Activated T-cell treated with anti-CD3 and anti-CD28 coated beads, Interleukin-2, amount 50 U/mL, for 4 hours (primary cell): Measurements from ENCODE around the gene OR2D3. TPM values are rescaled to one million over a fixed set of nuclear protein-coding genes. Genes with fewer than 3 reads are reported as not detected.
"Not testable (repeated sequence)": the region's sequence is repeated elsewhere in the genome, so short reads cannot be mapped to it uniquely, and the experiment has no call there.

ENCODE experiments used
- ATAC-seq, 2 donors: fragments of 200-7000 bp; cut with Tn5 transposase; one replicate each; pipeline ENCODE4 v1.10.0; 2021
- DNase-seq: peaks from one replicate; pipeline ENCODE4 v3.0.0-alpha.2; 2020
- H3K27me3 Mint-ChIP-seq: one replicate; pipeline ENCODE4 v1.8.0; 2021; ENCODE audit warnings: low read depth, mixed read lengths
- H3K36me3 Mint-ChIP-seq: one replicate; pipeline ENCODE4 v1.8.0; 2022; ENCODE audit warnings: mixed read lengths; ENCODE audit not compliant: insufficient read depth
- H3K4me1 Mint-ChIP-seq: one replicate; pipeline ENCODE4 v1.8.0; 2021; ENCODE audit warnings: low read depth, mixed read lengths
- H3K4me3 Mint-ChIP-seq: one replicate; pipeline ENCODE4 v1.8.0; 2021; ENCODE audit warnings: mild to moderate bottlenecking, moderate library complexity, mixed read lengths
- H3K9me3 Mint-ChIP-seq: one replicate; pipeline ENCODE4 v1.8.0; 2021; ENCODE audit warnings: mixed read lengths
- total RNA-seq, 3 donors: library from RNA; stranded (reverse); gene quantifications; one replicate each; pipeline ENCODE4 v1.2.1, GENCODE V29; 2021

OR2D3 gene
- total RNA-seq, 3 donors from 2014 or later = not detected

GRCh38 chr11:6962673-6963072 is 41.9 kb downstream of the OR2D3 start:
- Mint-ChIP-seq H3K27me3 (peaks cover 2% of the 10 kb centered on the region), H3K4me1 (no peaks in the 10 kb centered on the region), H3K4me3 (no peak overlapping the region), H3K9me3 (no peaks in the 10 kb centered on the region), H3K36me3 (no peaks in the 10 kb centered on the region)
- no peak for DNase-seq
- ATAC-seq = no peak

DNA sequence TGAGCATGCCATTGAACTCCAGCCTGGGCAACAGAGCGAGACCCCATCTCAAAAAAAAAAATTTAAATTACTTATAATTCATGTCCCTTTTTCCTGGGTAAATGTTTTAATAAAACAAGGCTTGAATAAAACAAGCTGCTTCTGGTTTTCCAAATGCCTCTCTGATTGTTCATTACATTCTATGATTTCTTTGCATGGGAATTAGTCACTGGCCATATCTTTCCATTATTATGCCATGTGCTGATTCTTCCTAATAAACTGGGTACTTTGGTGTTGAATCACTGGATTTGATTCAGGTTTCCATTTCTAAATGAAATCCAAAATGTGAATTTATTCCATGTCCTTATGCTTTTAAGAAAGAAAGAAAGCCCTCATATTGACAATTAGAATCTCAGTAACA is 48.0 kb downstream of the OR2D3 start:
- H3K4me1 Mint-ChIP-seq = no peaks in the 10 kb centered on the region
- no peaks in the 10 kb centered on the region for H3K36me3 Mint-ChIP-seq
- no peak overlapping the region for H3K4me3 Mint-ChIP-seq
- no peak for ATAC-seq
- DNase-seq = no peak
- H3K9me3 Mint-ChIP-seq = no peaks in the 10 kb centered on the region
- H3K27me3 Mint-ChIP-seq = peaks cover 5% of the 10 kb centered on the region

GRCh38 chr11:6969854-6970253 is 49.1 kb downstream of the OR2D3 start:
- H3K4me3 Mint-ChIP-seq, H3K27me3 Mint-ChIP-seq: not testable (repeated sequence)

More at GRCh38 chr11:6969854-6970253, 49.1 kb downstream of the OR2D3 start:
- not testable (repeated sequence) for ATAC-seq, DNase-seq, H3K9me3 Mint-ChIP-seq, H3K4me1 Mint-ChIP-seq, H3K36me3 Mint-ChIP-seq

Other genes with a start within 250 kb of the OR2D3 start
- 100 to 1,000 TPM; 149 to 162 (median 156) TPM for gene MRPL17, start 237.7 kb upstream of the OR2D3 start, total RNA-seq
- under 1 TPM in 1 of 3 donors, not detected in 2; 0.16 TPM for gene OR2AG2, start 149.0 kb upstream of the OR2D3 start, total RNA-seq
- gene OR2AG1, start 138.0 kb upstream of the OR2D3 start, total RNA-seq = not detected
- gene OR6A2, start 121.3 kb upstream of the OR2D3 start, total RNA-seq = not detected
- not detected for gene OR10A5, start 75.3 kb upstream of the OR2D3 start, total RNA-seq
- not detected for gene OR10A2, start 57.9 kb upstream of the OR2D3 start, total RNA-seq
- not detected for gene OR10A4, start 44.4 kb upstream of the OR2D3 start, total RNA-seq
- not detected for gene OR2D2, start 28.5 kb upstream of the OR2D3 start, total RNA-seq
- under 1 TPM; 0.05 to 0.76 (median 0.40) TPM for gene ZNF215, start 5.4 kb downstream of the OR2D3 start, total RNA-seq
- gene ZNF214, start 99.3 kb downstream of the OR2D3 start, total RNA-seq = not detected
- not detected for gene NLRP14, start 99.5 kb downstream of the OR2D3 start, total RNA-seq
- not detected for gene RBMXL2, start 168.0 kb downstream of the OR2D3 start, total RNA-seq